ENCODE results near the gene C6orf118. TPM values are rescaled to one million over a fixed set of nuclear protein-coding genes. Genes with fewer than 3 reads are reported as not detected.

C6orf118 gene
- not detected for total RNA-seq

- Histone ChIP-seq H3K27me3 (no peaks in the 10 kb centered on the region), H3K27ac (no peak within 1 kb of the TSS), H3K9me3 (no peaks in the 10 kb centered on the region), H3K4me3 (peak within 1 kb of the TSS in 2 of 4 donors; percentile 27 to 36), H3K4me1 (no peaks in the 10 kb centered on the region), H3K36me3 (no peaks in the 10 kb centered on the region)
- TF ChIP-seq POLR2A (IDR thresholded peaks at IDR 0.05) (no peak), CTCF (IDR thresholded peaks at IDR 0.05) (no peak)
- DNase-seq: no peak
Measured at GRCh38 chr6:165308926-165309731, at the start of gene C6orf118. TSS of gene C6orf118 (minus strand) at chr6:165309605. CDS start at chr6:165309586, 19 bp downstream.

DNA sequence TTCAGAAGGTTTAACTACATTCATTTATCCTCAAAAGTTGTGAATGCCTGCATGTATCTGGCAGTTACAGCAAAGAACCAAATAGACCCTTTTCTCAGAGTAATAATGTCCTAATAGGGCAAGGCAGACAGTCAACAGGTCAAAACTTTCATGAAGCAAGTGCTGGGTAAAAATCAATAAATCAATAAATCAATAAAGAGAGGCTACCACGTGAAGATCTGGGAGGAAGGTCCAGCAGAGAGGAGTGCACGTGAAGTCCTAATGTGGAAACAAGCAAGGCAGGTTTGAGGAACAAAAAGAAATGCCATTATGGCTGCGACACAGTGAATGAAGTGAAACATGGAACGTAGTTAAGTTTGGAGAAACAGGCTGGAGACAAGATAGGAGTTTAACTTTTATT is 36.3 kb upstream of the C6orf118 start:
- TF ChIP-seq POLR2A (IDR thresholded peaks at IDR 0.05) (no peak), CTCF (IDR thresholded peaks at IDR 0.05) (no peak)
- Histone ChIP-seq H3K27me3 (no peaks in the 10 kb centered on the region), H3K27ac (no peak overlapping the region), H3K36me3 (no peaks in the 10 kb centered on the region), H3K4me1 (no peaks in the 10 kb centered on the region), H3K9me3 (peaks cover 0 to 4% (median 0%) of the 10 kb centered on the region in 4 donors), H3K4me3 (no peak overlapping the region)
- DNase-seq: no peak

DNA sequence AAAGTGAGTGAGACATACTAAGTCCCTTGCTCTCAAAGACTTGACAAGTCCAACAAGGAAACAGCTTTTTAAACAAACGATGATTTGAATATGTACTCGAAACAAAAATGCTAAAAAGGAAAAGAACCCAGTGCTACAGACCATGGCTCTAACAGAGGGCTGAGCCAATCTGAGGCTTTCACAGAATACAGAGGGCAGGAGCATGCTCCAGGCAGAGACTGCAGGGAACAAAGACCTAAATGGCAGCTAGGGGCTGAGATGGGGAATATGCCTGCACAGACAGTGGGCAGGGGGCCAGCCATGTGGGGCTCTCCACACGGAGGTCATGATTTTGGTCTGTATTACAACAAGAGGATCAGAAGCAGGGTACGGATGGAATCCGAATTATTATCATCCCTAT is 31.1 kb upstream of the C6orf118 start:
- Histone ChIP-seq H3K9me3 (no peaks in the 10 kb centered on the region), H3K36me3 (no peaks in the 10 kb centered on the region), H3K27ac (no peak overlapping the region), H3K4me1 (no peaks in the 10 kb centered on the region), H3K27me3 (no peaks in the 10 kb centered on the region), H3K4me3 (no peak overlapping the region)
- no peak for TF ChIP-seq CTCF (IDR thresholded peaks at IDR 0.05)
- no peak for TF ChIP-seq POLR2A (IDR thresholded peaks at IDR 0.05)
- no peak for DNase-seq

GRCh38 chr6:165325609-165326008 is 16.2 kb upstream of the C6orf118 start:
- H3K4me3 ChIP-seq: no peak overlapping the region
- H3K36me3 ChIP-seq: no peaks in the 10 kb centered on the region
- H3K4me1 ChIP-seq: no peaks in the 10 kb centered on the region
- H3K27me3 ChIP-seq: no peaks in the 10 kb centered on the region
- H3K9me3 ChIP-seq: peaks cover 0 to 12% (median 0%) of the 10 kb centered on the region in 4 donors
- no peak for DNase-seq
- no peak for TF ChIP-seq POLR2A (IDR thresholded peaks at IDR 0.05)
- no peak overlapping the region for H3K27ac ChIP-seq

GRCh38 chr6:165321555-165322145 is 12.2 kb upstream of the C6orf118 start:
- H3K36me3 ChIP-seq: no peaks in the 10 kb centered on the region
- TF ChIP-seq POLR2A (IDR thresholded peaks at IDR 0.05): no peak
- no peak for TF ChIP-seq CTCF (IDR thresholded peaks at IDR 0.05)
- H3K9me3 ChIP-seq: peaks cover 0 to 12% (median 0%) of the 10 kb centered on the region in 4 donors
- H3K4me1 ChIP-seq: no peaks in the 10 kb centered on the region
- H3K27ac ChIP-seq: no peak overlapping the region
- no peaks in the 10 kb centered on the region for H3K27me3 ChIP-seq
- no peak for DNase-seq
- H3K4me3 ChIP-seq: no peak overlapping the region

GRCh38 chr6:165321150-165321549 is 11.7 kb upstream of the C6orf118 start:
- no peak overlapping the region for H3K4me3 ChIP-seq
- no peak for TF ChIP-seq CTCF (IDR thresholded peaks at IDR 0.05)
- no peak for TF ChIP-seq POLR2A (IDR thresholded peaks at IDR 0.05)
- peaks cover 0 to 12% (median 0%) of the 10 kb centered on the region in 4 donors for H3K9me3 ChIP-seq

More at GRCh38 chr6:165321150-165321549, 11.7 kb upstream of the C6orf118 start:
- no peaks in the 10 kb centered on the region for H3K36me3 ChIP-seq
- DNase-seq: no peak
- H3K4me1 ChIP-seq: no peaks in the 10 kb centered on the region
- no peak overlapping the region for H3K27ac ChIP-seq
- no peaks in the 10 kb centered on the region for H3K27me3 ChIP-seq

All from Peyer's patch (tissue), 4 donors.